Cardiac fibroblast (primary cell): ENCODE results near the gene KDR.

Source experiments
- DNase-seq, 2 donors: peaks; one replicate each; pipeline versions ENCODE4 v3.0.0 to v3.0.0-alpha.2; 2010; ENCODE audit warnings: low read depth in 2 of 2
- H3K4me3 ChIP-seq, 2 donors: replicated peaks in 1 of 2; 1 replicate in 1 of 2; 2 replicates in 1 of 2; pipeline ENCODE4 v1.5.1; 2011; ENCODE audit warnings: low read depth in 2 of 2, low read length in 2 of 2, mild to moderate bottlenecking in 2 of 2, moderate library complexity in 1 of 2
- TF ChIP-seq, protein P1 (sequence below): IDR thresholded peaks from one replicate; pipeline ENCODE4 v1.5.1; 2011; ENCODE audit warnings: low read depth, mild to moderate bottlenecking, low read length, inconsistent platforms

The KDR gene

DNA sequence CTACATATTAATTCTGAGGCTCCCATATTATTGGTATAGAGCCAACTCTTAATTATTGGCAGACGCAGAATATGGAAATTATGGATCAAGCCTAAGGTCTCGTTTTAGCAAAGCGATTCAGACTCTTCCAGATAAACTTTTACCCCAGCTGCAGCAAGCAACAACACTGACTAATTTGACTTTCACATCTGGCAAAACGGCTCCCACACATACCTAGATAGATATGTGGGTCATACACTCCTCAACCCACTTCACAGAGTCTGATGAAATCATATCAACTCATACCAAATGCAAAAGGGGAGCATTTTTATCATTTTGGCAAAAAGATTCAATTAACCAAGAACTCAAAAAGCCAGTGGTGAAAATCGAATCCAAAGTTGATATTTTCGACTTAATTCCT lies 36.3 kb upstream of the KDR start:
- TF ChIP-seq, protein P1, sequence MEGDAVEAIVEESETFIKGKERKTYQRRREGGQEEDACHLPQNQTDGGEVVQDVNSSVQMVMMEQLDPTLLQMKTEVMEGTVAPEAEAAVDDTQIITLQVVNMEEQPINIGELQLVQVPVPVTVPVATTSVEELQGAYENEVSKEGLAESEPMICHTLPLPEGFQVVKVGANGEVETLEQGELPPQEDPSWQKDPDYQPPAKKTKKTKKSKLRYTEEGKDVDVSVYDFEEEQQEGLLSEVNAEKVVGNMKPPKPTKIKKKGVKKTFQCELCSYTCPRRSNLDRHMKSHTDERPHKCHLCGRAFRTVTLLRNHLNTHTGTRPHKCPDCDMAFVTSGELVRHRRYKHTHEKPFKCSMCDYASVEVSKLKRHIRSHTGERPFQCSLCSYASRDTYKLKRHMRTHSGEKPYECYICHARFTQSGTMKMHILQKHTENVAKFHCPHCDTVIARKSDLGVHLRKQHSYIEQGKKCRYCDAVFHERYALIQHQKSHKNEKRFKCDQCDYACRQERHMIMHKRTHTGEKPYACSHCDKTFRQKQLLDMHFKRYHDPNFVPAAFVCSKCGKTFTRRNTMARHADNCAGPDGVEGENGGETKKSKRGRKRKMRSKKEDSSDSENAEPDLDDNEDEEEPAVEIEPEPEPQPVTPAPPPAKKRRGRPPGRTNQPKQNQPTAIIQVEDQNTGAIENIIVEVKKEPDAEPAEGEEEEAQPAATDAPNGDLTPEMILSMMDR = no peak
- no peak overlapping the region for H3K4me3 ChIP-seq

DNA sequence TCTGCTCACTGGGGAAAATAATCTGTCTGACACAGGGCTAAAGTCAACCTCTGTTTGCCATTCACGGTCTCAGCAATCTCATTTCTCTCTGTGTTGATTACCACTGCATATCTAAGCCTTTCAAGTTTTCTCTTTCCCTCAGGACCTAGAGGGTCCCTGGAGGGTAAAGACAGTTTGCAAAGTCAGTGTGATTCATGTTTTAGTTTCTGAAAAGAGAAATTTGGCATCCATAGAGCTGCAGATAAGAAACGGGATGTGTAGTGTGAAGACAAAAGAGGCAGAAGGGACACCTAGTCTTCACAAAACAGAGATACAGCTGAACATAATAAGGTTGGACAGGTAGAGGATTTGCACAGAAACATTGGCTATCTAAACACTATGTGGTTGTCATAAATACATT lies 34.5 kb upstream of the KDR start:
- DNase-seq = peak; percentile 46 to 72
- no peak overlapping the region for H3K4me3 ChIP-seq
- TF ChIP-seq, protein P1 = no peak

More for the DNA sequence above, 36.3 kb upstream of the KDR start:
- DNase-seq = no peak

DNA sequence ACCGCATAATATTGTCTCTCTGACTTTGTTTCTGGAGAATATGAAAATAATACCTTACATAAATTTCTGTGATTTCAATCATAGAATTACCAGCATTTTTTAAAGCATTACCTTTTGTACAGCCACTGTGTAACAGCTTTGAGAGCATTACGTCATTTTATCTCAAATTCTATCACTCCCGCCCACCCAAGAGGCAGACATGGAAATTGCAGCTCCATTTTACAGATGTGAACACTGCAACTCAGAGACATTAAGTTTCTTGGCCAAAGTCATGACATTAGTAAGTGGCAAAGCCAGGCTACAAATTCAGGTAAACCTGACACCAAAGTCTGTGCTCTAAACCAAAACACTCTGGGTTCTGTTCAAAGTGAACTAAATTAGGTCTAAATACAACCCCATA lies 33.6 kb upstream of the KDR start:
- peak in 1 of 2 donors; percentile 25 for DNase-seq
- TF ChIP-seq, protein P1 = no peak
- H3K4me3 ChIP-seq = no peak overlapping the region

DNA sequence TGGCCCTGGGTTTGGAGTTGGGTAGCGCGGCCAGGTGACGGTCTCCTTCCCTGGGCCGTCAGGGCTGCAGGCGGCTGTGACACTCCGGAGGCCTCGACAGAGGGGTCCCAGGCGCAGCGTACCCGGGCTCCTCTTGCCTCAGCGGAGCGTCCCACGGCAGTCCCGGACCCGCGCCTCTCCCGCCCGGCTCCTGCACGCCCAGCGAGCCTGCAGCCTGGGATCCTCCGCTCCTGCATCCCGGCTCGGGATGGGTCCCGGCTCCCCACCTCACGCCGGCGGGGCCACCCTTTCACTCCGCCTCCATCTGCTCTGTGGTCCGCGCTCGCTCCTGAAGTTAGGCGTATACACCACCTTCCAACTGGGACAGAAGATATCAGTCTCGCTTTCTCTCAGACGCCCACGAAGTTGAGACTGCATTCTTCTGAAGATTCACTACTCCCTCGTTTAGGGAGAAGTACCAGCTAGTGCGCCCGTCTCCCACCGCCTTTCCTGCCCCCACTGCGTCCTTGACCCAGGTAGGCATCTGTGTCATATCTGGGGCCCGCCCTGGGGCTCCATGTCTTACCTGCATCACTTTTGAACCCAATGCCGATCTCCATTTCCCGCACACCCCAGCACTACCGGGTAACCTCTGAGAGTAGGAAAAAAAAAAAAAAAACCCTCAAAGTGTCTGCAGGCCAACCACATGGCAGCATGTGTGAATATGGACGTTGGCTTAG lies 32.3 kb upstream of the KDR start:
- TF ChIP-seq, protein P1 = no peak
- peak overlapping the region; percentile 27 to 35 for H3K4me3 ChIP-seq
- no peak for DNase-seq

GRCh38 chr4:55154933-55155332 lies 29.5 kb upstream of the KDR start:
- DNase-seq = no peak
- TF ChIP-seq, protein P1 = no peak
- no peak overlapping the region for H3K4me3 ChIP-seq

DNA sequence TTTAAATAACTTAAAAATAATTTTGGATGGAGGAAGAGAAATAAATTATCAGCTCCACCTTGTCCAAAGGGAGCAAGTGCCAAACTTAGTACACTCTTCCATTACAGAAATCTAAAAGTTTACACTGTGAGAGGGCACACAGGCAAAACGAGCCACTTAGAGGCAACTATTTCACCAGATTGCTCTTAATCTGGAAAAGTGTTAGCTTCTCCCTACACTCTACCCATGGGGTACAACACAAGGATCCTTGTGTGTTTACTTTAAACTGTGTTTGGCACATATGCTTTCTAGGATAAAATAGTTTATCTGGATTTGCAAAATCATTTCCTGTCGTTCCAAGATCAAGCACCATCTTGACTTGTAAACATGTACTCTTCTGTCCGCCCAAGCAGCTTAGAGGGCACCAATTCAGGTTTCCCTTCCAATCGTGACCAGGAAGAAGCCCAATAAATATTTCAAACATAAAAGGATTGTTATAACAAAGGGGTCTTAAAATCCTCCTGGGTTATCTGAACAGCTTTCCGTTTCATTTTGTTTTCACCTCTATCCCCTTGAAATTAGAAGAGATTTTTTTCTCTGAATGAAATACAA lies 29.0 kb upstream of the KDR start:
- TF ChIP-seq, protein P1 = no peak
- DNase-seq = no peak

More for the DNA sequence above, 29.0 kb upstream of the KDR start:
- H3K4me3 ChIP-seq = no peak overlapping the region
